Renal cortical epithelial cell (primary cell): Measurements from ENCODE around the gene TEX14. TPM values are rescaled to one million over a fixed set of nuclear protein-coding genes. Genes with fewer than 3 reads are reported as not detected.
A peak's percentile ranks its signal among the peaks of the same experiment; 100 is the strongest.
"Not testable (repeated sequence)": the region's sequence is repeated elsewhere in the genome, so short reads cannot be mapped to it uniquely, and the experiment has no call there.

ENCODE experiments used
- DNase-seq: peaks from one replicate; pipeline ENCODE4 v3.0.0-alpha.2; 2011; ENCODE audit warnings: low read depth
- total RNA-seq: library from RNA; depleted of rRNA; stranded (reverse); fragments of >200 nt; gene quantifications from 2 replicates; pipeline ENCODE4 v1.2.3, GENCODE V29; 2014

Gene TEX14
- total RNA-seq, 1 donor from 2014 or later: not detected

GRCh38 chr17:58568044-58568799 is 123.6 kb downstream of the TEX14 start:
- DNase-seq: no peak

- no peak for DNase-seq
Observed at GRCh38 chr17:58565389-58566311, 126.2 kb downstream of the TEX14 start.

- no peak for DNase-seq
Observed at GRCh38 chr17:58564971-58565370, 126.9 kb downstream of the TEX14 start.

GRCh38 chr17:58564243-58564642 is 127.6 kb downstream of the TEX14 start:
- no peak for DNase-seq

GRCh38 chr17:58560511-58560910 is 131.3 kb downstream of the TEX14 start:
- DNase-seq: no peak

GRCh38 chr17:58557981-58558380 is 133.9 kb downstream of the TEX14 start:
- no peak for DNase-seq

GRCh38 chr17:58556833-58557250 is 135.0 kb downstream of the TEX14 start:
- no peak for DNase-seq

- not testable (repeated sequence) for DNase-seq
Observed at GRCh38 chr17:58555109-58555508, 136.7 kb downstream of the TEX14 start.

GRCh38 chr17:58541249-58541648 is 150.6 kb downstream of the TEX14 start:
- DNase-seq: no peak

GRCh38 chr17:58539698-58540097 is 152.1 kb downstream of the TEX14 start:
- DNase-seq: no peak

- DNase-seq: no peak
Observed at GRCh38 chr17:58538811-58539409, 152.9 kb downstream of the TEX14 start.

GRCh38 chr17:58537266-58537665 is 154.6 kb downstream of the TEX14 start:
- no peak for DNase-seq

- no peak for DNase-seq
Observed at GRCh38 chr17:58536542-58536941, 155.3 kb downstream of the TEX14 start.

- peak; percentile 63 for DNase-seq
Observed at GRCh38 chr17:58535431-58535830, 156.4 kb downstream of the TEX14 start.

GRCh38 chr17:58534901-58535421 is 156.9 kb downstream of the TEX14 start:
- DNase-seq: peak; percentile 68

GRCh38 chr17:58534331-58534730 is 157.5 kb downstream of the TEX14 start:
- DNase-seq: no peak

- no peak for DNase-seq
Observed at GRCh38 chr17:58533616-58534188, 158.1 kb downstream of the TEX14 start.

- no peak for DNase-seq
Observed at GRCh38 chr17:58532555-58532951, 159.3 kb downstream of the TEX14 start.

GRCh38 chr17:58531661-58532554 is 159.9 kb downstream of the TEX14 start:
- DNase-seq: no peak

- no peak for DNase-seq
Observed at GRCh38 chr17:58531122-58531521, 160.7 kb downstream of the TEX14 start.

- DNase-seq: no peak
Observed at GRCh38 chr17:58530655-58531054, 161.2 kb downstream of the TEX14 start.
